ENCODE results near the gene ATXN7L2. TPM values are rescaled to one million over a fixed set of nuclear protein-coding genes. Genes with fewer than 3 reads are reported as not detected.
A peak's percentile ranks its signal among the peaks of the same experiment; 100 is the strongest.

The ATXN7L2 gene, protein sequence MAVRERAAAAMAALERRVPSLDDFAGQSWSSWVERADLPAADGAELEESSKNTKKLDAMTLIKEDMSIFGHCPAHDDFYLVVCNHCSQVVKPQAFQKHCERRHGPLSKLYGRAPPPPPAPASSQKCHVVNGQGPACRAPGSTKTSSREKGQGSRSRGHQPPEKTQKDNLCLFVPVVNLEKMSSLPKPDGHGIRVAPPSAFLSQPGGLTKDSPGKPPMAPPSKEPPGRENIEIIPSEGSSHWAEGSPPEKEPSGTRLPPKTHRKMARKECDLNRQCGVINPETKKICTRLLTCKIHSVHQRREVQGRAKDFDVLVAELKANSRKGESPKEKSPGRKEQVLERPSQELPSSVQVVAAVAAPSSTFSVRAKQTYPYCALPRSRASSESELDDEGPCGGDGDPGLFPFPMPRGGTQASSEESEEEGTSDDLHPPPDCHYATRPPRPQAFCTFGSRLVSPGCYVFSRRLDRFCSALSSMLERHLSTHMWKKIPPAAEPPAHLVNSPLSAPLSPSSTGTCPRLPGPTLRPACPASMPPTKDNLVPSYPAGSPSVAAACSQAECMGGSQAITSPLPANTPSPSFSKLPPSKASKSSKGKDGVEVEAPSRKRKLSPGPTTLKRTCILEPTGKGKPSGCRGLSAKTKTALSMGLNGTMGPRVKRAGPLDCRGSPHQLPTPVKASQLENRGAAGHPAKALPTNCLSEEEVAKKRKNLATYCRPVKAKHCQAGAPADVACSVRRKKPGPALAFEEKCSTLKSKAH
- total RNA-seq: 1 to 10 TPM; 3.1 to 7.7 TPM

DNA sequence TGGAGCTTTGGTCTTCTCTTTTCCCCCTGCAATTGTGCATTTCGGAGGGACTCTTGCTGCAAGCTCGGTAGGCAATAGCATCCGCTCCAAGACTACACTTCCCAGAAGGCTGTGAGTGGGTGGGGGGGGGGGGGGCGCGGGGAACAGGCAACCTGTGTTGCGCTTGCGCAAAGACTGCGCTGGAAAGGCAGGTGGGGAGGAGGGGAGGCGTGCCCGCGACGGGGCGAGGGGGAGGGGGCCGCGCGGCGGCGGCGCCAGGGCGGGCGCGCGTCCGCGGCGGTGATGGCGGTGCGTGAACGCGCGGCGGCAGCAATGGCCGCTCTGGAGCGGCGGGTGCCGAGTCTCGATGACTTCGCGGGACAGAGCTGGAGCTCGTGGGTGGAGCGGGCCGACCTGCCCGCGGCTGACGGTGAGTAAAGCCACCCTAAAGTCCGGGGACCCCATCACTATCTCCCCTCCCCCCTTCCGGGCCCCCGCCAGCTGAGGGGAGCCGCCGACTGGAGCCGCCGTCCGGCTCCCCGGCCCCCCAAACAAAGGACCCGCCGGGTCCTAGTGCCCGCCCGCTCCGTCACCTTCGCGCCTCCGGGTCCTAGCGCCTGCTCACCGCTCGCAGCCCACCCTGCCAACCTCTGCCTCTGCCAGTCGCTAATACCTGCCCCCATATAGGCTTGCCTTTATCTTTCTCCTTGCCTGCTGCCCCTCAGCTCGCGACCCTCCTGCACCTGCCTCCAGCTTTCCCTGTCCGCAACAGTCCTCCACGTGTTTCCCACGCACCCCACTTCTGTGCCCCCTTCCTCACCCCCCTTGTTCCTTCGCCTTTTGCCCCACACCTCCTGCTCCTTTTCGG is at the start of gene ATXN7L2:
Gene ATXN7L2 (plus strand): TSS at position 234 of the 847 bp plus-strand sequence. CDS start 49 bp downstream, at position 283.
- TF ChIP-seq, protein P1, sequence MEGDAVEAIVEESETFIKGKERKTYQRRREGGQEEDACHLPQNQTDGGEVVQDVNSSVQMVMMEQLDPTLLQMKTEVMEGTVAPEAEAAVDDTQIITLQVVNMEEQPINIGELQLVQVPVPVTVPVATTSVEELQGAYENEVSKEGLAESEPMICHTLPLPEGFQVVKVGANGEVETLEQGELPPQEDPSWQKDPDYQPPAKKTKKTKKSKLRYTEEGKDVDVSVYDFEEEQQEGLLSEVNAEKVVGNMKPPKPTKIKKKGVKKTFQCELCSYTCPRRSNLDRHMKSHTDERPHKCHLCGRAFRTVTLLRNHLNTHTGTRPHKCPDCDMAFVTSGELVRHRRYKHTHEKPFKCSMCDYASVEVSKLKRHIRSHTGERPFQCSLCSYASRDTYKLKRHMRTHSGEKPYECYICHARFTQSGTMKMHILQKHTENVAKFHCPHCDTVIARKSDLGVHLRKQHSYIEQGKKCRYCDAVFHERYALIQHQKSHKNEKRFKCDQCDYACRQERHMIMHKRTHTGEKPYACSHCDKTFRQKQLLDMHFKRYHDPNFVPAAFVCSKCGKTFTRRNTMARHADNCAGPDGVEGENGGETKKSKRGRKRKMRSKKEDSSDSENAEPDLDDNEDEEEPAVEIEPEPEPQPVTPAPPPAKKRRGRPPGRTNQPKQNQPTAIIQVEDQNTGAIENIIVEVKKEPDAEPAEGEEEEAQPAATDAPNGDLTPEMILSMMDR (IDR thresholded peaks at IDR 0.05): no peak
- no peaks in the 10 kb centered on the region for H3K27me3 ChIP-seq (replicated peaks; ENCODE audit: insufficient read depth)

DNA sequence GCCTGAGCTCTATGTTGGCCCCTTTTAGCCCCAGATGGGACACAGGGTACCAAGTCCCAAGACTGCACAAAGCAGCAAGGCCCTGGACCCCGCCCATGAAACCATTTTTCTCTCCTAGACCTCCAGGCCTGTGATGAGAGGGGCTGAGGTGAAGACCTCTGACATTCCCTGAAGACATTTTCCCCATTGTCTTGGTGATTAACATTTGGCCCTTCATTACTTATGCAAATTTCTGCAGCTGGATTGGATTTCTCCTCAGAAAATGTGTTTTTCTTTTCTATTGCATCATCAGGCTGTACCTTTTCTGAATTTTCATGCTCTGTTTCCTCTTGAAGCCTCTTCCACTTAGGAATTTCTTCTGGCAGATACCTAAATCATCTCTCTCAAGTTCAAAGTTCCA is 49.2 kb upstream of the ATXN7L2 start:
- DNase-seq (ENCODE audit: low spot score) (no peak), ATAC-seq (ENCODE audit: insufficient number of reproducible peaks, low FRiP score, low read depth) (no peak)
- H3K27ac ChIP-seq: no peak overlapping the region
- H3K4me3 ChIP-seq: no peak overlapping the region
- H3K27me3 ChIP-seq (replicated peaks; ENCODE audit: insufficient read depth): no peaks in the 10 kb centered on the region
- H3K36me3 ChIP-seq: no peaks in the 10 kb centered on the region
- no peaks in the 10 kb centered on the region for H3K9me3 ChIP-seq
- no peaks in the 10 kb centered on the region for H3K4me1 ChIP-seq (ENCODE audit: control insufficient read depth in 1 of 2, low read depth in 2 of 2)
- TF ChIP-seq, protein P1 (IDR thresholded peaks at IDR 0.05): no peak

More for the DNA sequence above, at the start of gene ATXN7L2:
- Histone ChIP-seq H3K4me1 (ENCODE audit: control insufficient read depth in 1 of 2, low read depth in 2 of 2) (peaks cover 6 to 23% of the 10 kb centered on the region in 2 donors), H3K36me3 (no peaks in the 10 kb centered on the region), H3K4me3 (peak within 1 kb of the TSS; percentile 94), H3K9me3 (no peaks in the 10 kb centered on the region), H3K27ac (peak within 1 kb of the TSS; percentile 67 to 78)
- DNase-seq (ENCODE audit: low spot score): peak; percentile 42
- peak; percentile 78 for ATAC-seq (ENCODE audit: insufficient number of reproducible peaks, low FRiP score, low read depth)

DNA sequence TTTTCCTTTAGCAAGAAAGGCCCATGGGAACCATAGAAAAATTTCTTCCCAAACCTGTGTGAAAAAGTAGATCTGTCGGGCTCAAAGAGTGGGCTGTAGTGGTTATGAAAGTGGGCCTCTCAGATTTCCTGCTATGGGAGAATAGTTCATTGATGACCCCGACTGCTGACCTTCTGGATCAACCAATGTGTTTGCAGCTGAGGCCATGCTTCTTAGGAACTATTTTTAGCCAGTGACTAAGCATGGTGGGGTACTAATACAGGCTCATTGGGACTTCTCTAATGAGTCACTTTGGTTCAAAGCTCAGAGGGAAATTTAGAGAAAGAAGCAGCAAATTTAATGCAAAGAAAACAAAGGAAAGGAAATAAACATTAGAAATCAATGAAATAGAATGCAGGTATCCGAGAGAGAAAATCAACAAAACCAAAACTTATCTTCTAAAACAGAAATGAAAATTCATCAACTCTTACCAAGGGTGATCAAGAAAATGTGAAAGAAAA is 44.9 kb upstream of the ATXN7L2 start:
- TF ChIP-seq, protein P1 (IDR thresholded peaks at IDR 0.05): no peak
- Histone ChIP-seq H3K4me3 (no peak overlapping the region), H3K4me1 (ENCODE audit: control insufficient read depth in 1 of 2, low read depth in 2 of 2) (no peaks in the 10 kb centered on the region), H3K9me3 (no peaks in the 10 kb centered on the region), H3K27ac (no peak overlapping the region), H3K27me3 (replicated peaks; ENCODE audit: insufficient read depth) (no peaks in the 10 kb centered on the region), H3K36me3 (no peaks in the 10 kb centered on the region)
- no peak for ATAC-seq (ENCODE audit: insufficient number of reproducible peaks, low FRiP score, low read depth)
- DNase-seq (ENCODE audit: low spot score): no peak

DNA sequence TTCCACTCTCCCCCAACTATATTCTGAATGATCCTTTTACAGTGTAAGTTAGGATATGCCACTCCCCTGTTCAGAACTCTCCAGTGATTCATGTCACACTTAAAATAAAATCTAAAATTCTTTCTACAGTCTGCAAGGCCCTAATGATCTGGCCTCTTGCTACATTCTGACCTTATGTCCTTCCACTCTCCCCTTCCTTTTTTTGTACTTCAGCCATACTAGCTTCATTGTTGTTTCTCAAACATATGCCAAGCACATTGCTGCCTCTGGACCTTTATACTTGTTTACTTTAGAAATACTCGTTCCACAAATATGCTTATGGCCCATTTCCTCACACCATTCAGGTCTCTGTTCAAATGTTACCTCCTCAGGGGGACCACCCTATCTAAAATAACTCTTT is 42.6 kb upstream of the ATXN7L2 start:
- no peak overlapping the region for H3K27ac ChIP-seq
- no peaks in the 10 kb centered on the region for H3K9me3 ChIP-seq
- H3K4me1 ChIP-seq (ENCODE audit: control insufficient read depth in 1 of 2, low read depth in 2 of 2): no peaks in the 10 kb centered on the region
- ATAC-seq (ENCODE audit: insufficient number of reproducible peaks, low FRiP score, low read depth) (no peak), DNase-seq (ENCODE audit: low spot score) (no peak)
- no peaks in the 10 kb centered on the region for H3K36me3 ChIP-seq
- H3K4me3 ChIP-seq: no peak overlapping the region
- H3K27me3 ChIP-seq (replicated peaks; ENCODE audit: insufficient read depth): no peaks in the 10 kb centered on the region
- TF ChIP-seq, protein P1 (IDR thresholded peaks at IDR 0.05): no peak

Data from thoracic aorta (tissue), 2 donors.